ENCODE data around the gene NEURL1. TPM values are rescaled to one million over a fixed set of nuclear protein-coding genes. Genes with fewer than 3 reads are reported as not detected.

NEURL1 gene
- total RNA-seq, 1 donor from 2014 or later = 0.05 TPM

GRCh38 chr10:103557455-103557854 lies 64.0 kb downstream of the NEURL1 start:
- DNase-seq (ENCODE audit: low spot score) = no peak
- Mint-ChIP-seq H3K4me1 (ENCODE audit: low read depth) (peaks cover 5% of the 10 kb centered on the region), H3K27me3 (ENCODE audit: low read depth) (peaks cover 42% of the 10 kb centered on the region), H3K36me3 (ENCODE audit: low read depth) (no peaks in the 10 kb centered on the region), H3K4me3 (ENCODE audit: unreplicated experiment) (no peak overlapping the region), H3K9me3 (ENCODE audit: low read depth) (no peaks in the 10 kb centered on the region), H3K27ac (ENCODE audit: unreplicated experiment) (no peak overlapping the region)
- TF ChIP-seq, protein P1, sequence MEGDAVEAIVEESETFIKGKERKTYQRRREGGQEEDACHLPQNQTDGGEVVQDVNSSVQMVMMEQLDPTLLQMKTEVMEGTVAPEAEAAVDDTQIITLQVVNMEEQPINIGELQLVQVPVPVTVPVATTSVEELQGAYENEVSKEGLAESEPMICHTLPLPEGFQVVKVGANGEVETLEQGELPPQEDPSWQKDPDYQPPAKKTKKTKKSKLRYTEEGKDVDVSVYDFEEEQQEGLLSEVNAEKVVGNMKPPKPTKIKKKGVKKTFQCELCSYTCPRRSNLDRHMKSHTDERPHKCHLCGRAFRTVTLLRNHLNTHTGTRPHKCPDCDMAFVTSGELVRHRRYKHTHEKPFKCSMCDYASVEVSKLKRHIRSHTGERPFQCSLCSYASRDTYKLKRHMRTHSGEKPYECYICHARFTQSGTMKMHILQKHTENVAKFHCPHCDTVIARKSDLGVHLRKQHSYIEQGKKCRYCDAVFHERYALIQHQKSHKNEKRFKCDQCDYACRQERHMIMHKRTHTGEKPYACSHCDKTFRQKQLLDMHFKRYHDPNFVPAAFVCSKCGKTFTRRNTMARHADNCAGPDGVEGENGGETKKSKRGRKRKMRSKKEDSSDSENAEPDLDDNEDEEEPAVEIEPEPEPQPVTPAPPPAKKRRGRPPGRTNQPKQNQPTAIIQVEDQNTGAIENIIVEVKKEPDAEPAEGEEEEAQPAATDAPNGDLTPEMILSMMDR (IDR thresholded peaks at IDR 0.05) = no peak

- H3K4me1 Mint-ChIP-seq (ENCODE audit: low read depth) = peaks cover 5% of the 10 kb centered on the region
- H3K4me3 Mint-ChIP-seq (ENCODE audit: unreplicated experiment) = no peak overlapping the region
- peaks cover 36% of the 10 kb centered on the region for H3K27me3 Mint-ChIP-seq (ENCODE audit: low read depth)
- TF ChIP-seq, protein P1 (IDR thresholded peaks at IDR 0.05) = no peak
- H3K36me3 Mint-ChIP-seq (ENCODE audit: low read depth) = no peaks in the 10 kb centered on the region
- H3K9me3 Mint-ChIP-seq (ENCODE audit: low read depth) = no peaks in the 10 kb centered on the region
- no peak overlapping the region for H3K27ac Mint-ChIP-seq (ENCODE audit: unreplicated experiment)
- DNase-seq (ENCODE audit: low spot score) = no peak
Observed at GRCh38 chr10:103558911-103559310, 65.4 kb downstream of the NEURL1 start.

- no peak overlapping the region for H3K4me3 Mint-ChIP-seq (ENCODE audit: unreplicated experiment)
- H3K27ac Mint-ChIP-seq (ENCODE audit: unreplicated experiment) = no peak overlapping the region
- TF ChIP-seq, protein P1 (IDR thresholded peaks at IDR 0.05) = no peak
- no peak for DNase-seq (ENCODE audit: low spot score)
- H3K27me3 Mint-ChIP-seq (ENCODE audit: low read depth) = peaks cover 36% of the 10 kb centered on the region
- no peaks in the 10 kb centered on the region for H3K9me3 Mint-ChIP-seq (ENCODE audit: low read depth)
- H3K4me1 Mint-ChIP-seq (ENCODE audit: low read depth) = peaks cover 2% of the 10 kb centered on the region
- no peaks in the 10 kb centered on the region for H3K36me3 Mint-ChIP-seq (ENCODE audit: low read depth)
Observed at GRCh38 chr10:103559776-103560175, 66.3 kb downstream of the NEURL1 start.

DNA sequence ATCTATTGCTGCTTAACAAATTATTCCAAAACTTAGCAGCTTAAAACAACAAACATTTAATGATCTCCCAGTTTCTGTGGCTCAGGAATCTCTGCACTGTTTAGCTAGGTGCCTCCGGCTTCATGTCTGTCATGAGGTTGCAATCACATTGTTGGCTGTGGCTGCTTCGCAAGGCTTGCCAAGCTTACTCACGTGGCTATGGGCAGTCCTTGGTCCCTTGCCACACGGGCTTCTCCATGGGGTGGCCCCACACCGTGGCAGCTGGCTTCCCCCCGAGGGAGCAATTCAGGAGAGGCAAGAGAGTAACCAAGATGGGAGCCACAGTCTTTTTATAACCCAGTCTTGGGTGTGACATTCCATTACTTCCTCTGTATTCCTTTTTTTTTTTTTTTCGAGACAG lies 67.4 kb downstream of the NEURL1 start:
- Mint-ChIP-seq H3K27ac (ENCODE audit: unreplicated experiment) (no peak overlapping the region), H3K27me3 (ENCODE audit: low read depth) (peaks cover 39% of the 10 kb centered on the region), H3K4me1 (ENCODE audit: low read depth) (no peaks in the 10 kb centered on the region), H3K36me3 (ENCODE audit: low read depth) (no peaks in the 10 kb centered on the region), H3K4me3 (ENCODE audit: unreplicated experiment) (no peak overlapping the region), H3K9me3 (ENCODE audit: low read depth) (no peaks in the 10 kb centered on the region)
- TF ChIP-seq, protein P1 (IDR thresholded peaks at IDR 0.05) = no peak
- no peak for DNase-seq (ENCODE audit: low spot score)

GRCh38 chr10:103562383-103562782 lies 68.9 kb downstream of the NEURL1 start:
- TF ChIP-seq, protein P1 (IDR thresholded peaks at IDR 0.05) = no peak
- no peak for DNase-seq (ENCODE audit: low spot score)
- no peak overlapping the region for H3K27ac Mint-ChIP-seq (ENCODE audit: unreplicated experiment)
- H3K4me1 Mint-ChIP-seq (ENCODE audit: low read depth) = no peaks in the 10 kb centered on the region
- H3K9me3 Mint-ChIP-seq (ENCODE audit: low read depth) = no peaks in the 10 kb centered on the region
- no peak overlapping the region for H3K4me3 Mint-ChIP-seq (ENCODE audit: unreplicated experiment)
- no peaks in the 10 kb centered on the region for H3K36me3 Mint-ChIP-seq (ENCODE audit: low read depth)
- H3K27me3 Mint-ChIP-seq (ENCODE audit: low read depth) = peaks cover 40% of the 10 kb centered on the region

Measured in chondrocyte (in vitro differentiated cells).